ENCODE data around the gene ERC2. TPM values are rescaled to one million over a fixed set of nuclear protein-coding genes. Genes with fewer than 3 reads are reported as not detected.

The ERC2 gene
- polyA plus RNA-seq, 1 experiment: 0.07 TPM

DNA sequence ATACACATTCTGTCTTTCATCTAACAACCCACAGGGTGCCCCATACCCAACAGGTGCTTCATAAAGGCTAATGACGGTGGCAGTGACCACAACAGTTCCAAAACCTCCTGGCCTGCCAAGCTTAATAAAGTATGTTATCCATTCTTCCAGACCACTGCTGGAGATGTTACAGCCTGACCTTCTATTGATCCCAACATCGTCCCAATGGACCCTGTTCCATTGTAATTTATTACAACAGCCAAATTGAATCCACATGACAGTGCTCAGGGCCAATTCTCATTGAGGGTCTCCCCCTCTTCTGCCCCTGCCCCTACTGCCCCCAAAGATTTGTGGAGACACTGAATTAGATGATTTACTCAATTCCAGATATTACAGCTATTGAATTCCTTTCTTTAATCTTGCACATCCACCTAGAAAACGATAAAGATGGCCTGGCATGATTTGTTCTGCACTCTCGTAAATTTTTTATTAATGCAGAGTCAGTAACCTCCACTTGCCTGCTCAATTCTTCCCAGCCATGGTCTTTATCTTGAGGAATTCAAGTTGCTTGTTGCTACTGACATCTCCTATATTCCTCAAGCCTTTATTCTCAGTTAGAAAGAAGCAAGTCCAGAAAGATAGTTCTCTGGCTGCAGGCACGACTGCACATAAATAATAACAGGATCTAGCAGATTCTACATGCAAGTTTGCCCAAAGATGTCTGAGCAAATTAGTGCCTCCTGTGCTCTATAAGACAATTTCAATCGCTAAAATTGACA is 407.6 kb downstream of the ERC2 start:
- TF ChIP-seq, protein P1, sequence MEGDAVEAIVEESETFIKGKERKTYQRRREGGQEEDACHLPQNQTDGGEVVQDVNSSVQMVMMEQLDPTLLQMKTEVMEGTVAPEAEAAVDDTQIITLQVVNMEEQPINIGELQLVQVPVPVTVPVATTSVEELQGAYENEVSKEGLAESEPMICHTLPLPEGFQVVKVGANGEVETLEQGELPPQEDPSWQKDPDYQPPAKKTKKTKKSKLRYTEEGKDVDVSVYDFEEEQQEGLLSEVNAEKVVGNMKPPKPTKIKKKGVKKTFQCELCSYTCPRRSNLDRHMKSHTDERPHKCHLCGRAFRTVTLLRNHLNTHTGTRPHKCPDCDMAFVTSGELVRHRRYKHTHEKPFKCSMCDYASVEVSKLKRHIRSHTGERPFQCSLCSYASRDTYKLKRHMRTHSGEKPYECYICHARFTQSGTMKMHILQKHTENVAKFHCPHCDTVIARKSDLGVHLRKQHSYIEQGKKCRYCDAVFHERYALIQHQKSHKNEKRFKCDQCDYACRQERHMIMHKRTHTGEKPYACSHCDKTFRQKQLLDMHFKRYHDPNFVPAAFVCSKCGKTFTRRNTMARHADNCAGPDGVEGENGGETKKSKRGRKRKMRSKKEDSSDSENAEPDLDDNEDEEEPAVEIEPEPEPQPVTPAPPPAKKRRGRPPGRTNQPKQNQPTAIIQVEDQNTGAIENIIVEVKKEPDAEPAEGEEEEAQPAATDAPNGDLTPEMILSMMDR (IDR thresholded peaks at IDR 0.05; ENCODE audit: low read depth, low read length): no peak
- no peak overlapping the region for H3K27ac ChIP-seq (ENCODE audit: low read depth, low read length)
- no peaks in the 10 kb centered on the region for H3K9me3 ChIP-seq (ENCODE audit: control insufficient read depth, insufficient read depth, low read length)
- CTCF ChIA-PET: no interaction called here
- no peaks in the 10 kb centered on the region for H3K27me3 ChIP-seq (ENCODE audit: control insufficient read depth, insufficient read depth, low read length)
- POLR2A ChIA-PET: no interaction called here
- DNase-seq (ENCODE audit: low read depth, low spot score): no peak
- no peak overlapping the region for H3K4me3 ChIP-seq (ENCODE audit: low read depth, low read length)

DNA sequence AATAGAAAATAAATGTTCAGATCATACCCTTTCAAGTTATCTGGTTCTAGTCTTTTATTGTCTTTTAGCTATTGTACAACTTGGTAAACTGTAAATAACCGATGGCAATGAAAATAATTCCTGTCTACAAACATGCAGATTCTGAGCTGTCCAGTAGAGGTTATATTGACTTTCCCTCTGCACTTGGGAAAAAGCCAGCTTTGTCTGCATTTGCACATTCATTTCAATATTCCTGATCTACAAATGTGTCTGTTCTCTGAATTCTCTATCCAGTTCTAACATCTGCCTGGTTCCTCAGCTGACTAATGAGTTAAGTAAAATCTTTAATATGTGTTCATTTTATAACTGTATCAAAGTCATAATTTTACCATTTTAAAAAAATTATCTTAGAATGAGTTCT is 408.5 kb downstream of the ERC2 start:
- ChIA-PET POLR2A (no interaction called here), CTCF (no interaction called here)
- DNase-seq (ENCODE audit: low read depth, low spot score): no peak
- Histone ChIP-seq H3K27me3 (ENCODE audit: control insufficient read depth, insufficient read depth, low read length) (no peaks in the 10 kb centered on the region), H3K4me3 (ENCODE audit: low read depth, low read length) (no peak overlapping the region), H3K27ac (ENCODE audit: low read depth, low read length) (no peak overlapping the region), H3K9me3 (ENCODE audit: control insufficient read depth, insufficient read depth, low read length) (no peaks in the 10 kb centered on the region)
- TF ChIP-seq, protein P1 (IDR thresholded peaks at IDR 0.05; ENCODE audit: low read depth, low read length): no peak

DNA sequence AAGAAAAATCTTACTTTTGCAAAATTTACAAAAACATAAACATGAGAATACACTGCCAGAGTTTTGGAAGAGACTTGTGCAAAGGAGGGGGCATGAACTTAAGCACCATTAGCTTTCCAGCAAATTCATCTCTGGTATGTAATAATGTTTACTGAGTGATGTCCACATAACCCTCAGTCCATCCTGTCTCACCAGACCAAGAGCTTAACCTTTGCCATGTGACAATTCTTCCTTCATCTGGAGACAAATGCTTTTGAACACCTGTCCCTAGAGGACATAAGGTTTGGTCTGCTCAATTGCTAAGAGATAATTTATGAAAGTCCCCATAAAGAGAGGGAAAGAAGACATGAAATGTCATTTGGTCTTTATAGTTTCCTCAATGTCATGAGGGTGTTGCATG is 412.3 kb downstream of the ERC2 start:
- Histone ChIP-seq H3K27ac (ENCODE audit: low read depth, low read length) (no peak overlapping the region), H3K27me3 (ENCODE audit: control insufficient read depth, insufficient read depth, low read length) (no peaks in the 10 kb centered on the region), H3K4me3 (ENCODE audit: low read depth, low read length) (no peak overlapping the region), H3K9me3 (ENCODE audit: control insufficient read depth, insufficient read depth, low read length) (no peaks in the 10 kb centered on the region)
- CTCF ChIA-PET: interaction anchor here (1.1 kb wide), 1 partner anchor 1630 kb away, joined by 3 read pairs; no protein-coding TSS in a partner anchor
- TF ChIP-seq, protein P1 (IDR thresholded peaks at IDR 0.05; ENCODE audit: low read depth, low read length): no peak
- no peak for DNase-seq (ENCODE audit: low read depth, low spot score)
- POLR2A ChIA-PET: no interaction called here

DNA sequence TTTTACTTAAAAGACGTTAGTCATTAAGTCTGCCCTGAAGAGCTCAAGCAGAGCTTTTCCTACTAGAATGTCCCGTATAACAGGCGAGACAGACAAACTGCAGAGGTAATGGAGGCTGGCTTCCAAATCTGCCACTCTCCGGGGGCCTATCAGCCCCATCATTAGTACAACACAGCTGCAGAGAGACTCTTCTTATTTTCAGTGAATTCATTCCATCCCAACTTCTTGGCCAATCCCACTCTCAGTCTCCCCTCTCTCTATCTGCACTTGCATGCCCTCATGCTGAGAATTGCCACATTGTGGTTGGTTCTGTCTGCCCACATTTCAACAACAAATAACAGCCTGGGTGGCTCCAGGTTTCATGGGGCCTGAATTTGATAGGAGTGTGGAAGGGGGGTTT is 412.7 kb downstream of the ERC2 start:
- ChIA-PET CTCF (interaction anchor here (1.1 kb wide), 1 partner anchor 1629 kb away, joined by 3 read pairs; no protein-coding TSS in a partner anchor), POLR2A (no interaction called here)
- no peak for DNase-seq (ENCODE audit: low read depth, low spot score)
- Histone ChIP-seq H3K4me3 (ENCODE audit: low read depth, low read length) (no peak overlapping the region), H3K27ac (ENCODE audit: low read depth, low read length) (no peak overlapping the region), H3K9me3 (ENCODE audit: control insufficient read depth, insufficient read depth, low read length) (no peaks in the 10 kb centered on the region), H3K27me3 (ENCODE audit: control insufficient read depth, insufficient read depth, low read length) (no peaks in the 10 kb centered on the region)
- TF ChIP-seq, protein P1 (IDR thresholded peaks at IDR 0.05; ENCODE audit: low read depth, low read length): no peak

DNA sequence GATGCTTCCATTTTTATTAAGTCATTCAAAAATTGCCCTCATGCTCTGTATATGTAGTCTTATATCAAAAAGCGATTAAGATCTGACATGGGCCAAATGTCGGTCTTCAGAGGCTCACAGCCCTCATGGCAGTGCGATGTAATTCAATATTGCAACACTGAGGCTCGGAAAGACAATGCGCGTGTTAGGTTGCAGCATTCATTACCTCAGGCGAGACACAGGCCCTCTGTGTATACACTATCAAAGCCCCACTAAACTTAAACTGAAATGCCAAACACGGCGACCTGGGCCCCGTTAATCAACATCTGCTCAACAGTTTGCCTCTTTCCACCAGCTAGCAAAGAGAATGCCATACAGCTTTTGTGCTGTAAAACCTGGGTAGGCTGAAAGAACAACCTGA is 413.4 kb downstream of the ERC2 start:
- no peak for DNase-seq (ENCODE audit: low read depth, low spot score)
- ChIA-PET POLR2A (no interaction called here), CTCF (interaction anchor here (1.1 kb wide), 1 partner anchor 1629 kb away, joined by 3 read pairs; no protein-coding TSS in a partner anchor)

More for the DNA sequence above, 413.4 kb downstream of the ERC2 start:
- H3K27ac ChIP-seq (ENCODE audit: low read depth, low read length): no peak overlapping the region
- H3K27me3 ChIP-seq (ENCODE audit: control insufficient read depth, insufficient read depth, low read length): no peaks in the 10 kb centered on the region
- no peak overlapping the region for H3K4me3 ChIP-seq (ENCODE audit: low read depth, low read length)
- TF ChIP-seq, protein P1 (IDR thresholded peaks at IDR 0.05; ENCODE audit: low read depth, low read length): no peak
- no peaks in the 10 kb centered on the region for H3K9me3 ChIP-seq (ENCODE audit: control insufficient read depth, insufficient read depth, low read length)
